HG02852 (cell line): ENCODE data around the gene ZMIZ2.

Experiments
- ATAC-seq: cut with Tn5 transposase; IDR thresholded peaks from one replicate; pipeline ENCODE4 v1.9.1; 2021; ENCODE audit warnings: mild to moderate bottlenecking, moderate library complexity; ENCODE audit not compliant: unreplicated experiment

Gene ZMIZ2

DNA sequence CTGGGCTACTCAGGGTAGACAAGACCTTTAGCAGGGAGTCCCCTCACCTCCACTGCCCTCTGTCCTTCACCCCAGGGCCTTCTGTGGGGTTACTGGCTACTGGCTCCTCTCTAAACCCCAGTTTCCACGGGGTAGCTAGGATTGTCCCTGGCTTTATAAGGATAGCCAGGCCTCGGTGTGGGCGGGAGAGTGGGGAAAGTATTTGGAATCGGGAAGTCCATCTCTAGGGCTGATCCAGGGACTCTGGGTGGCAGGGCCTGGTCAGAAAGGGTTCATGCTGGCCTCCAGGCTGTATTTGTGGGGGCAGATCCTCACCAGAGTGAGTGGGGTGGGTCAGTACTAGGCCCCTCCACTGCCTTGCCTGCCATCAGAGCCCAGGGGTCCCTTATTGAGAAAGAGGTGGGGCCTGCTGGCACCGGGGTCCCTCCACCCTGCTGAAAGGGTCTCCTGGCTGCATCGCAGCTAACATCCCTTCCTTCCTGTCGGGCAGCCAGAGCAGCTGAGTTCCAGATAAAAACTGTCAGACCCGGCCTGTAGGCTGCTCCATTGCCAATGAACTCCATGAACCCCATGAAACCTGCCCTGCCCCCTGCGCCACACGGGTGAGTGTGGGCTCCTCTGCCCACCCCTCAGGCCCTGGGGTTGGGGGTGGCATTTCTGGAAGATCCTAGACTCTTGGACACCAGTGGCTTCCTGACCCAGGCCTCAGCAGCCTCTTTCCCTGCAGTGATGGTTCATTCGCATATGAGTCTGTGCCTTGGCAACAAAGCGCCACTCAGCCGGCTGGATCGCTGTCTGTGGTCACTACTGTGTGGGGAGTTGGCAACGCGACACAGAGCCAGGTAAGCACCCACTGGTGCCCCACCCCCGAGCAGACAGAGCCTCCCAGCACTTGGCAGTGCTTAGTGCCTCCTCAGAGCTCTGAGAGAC, 7.3 kb downstream of the ZMIZ2 start:
- ATAC-seq = no peak

GRCh38 chr7:44756904-44757303, 8.3 kb downstream of the ZMIZ2 start:
- no peak for ATAC-seq

GRCh38 chr7:44757311-44757710, 8.7 kb downstream of the ZMIZ2 start:
- ATAC-seq = no peak

DNA sequence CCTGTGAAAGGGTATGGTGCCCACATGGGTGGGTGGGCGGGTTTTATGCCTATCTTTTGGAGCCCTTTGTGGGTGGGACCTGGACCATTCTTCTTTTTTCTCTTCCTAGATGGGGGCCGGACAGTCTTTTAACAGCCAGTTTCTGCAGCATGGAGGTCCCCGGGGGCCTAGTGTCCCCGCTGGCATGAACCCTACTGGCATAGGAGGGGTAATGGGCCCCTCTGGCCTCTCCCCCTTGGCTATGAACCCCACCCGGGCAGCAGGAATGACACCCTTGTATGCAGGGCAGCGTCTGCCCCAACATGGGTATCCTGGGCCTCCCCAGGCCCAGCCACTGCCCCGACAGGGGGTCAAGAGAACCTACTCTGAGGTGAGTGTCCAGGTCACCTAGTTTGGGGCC, 9.1 kb downstream of the ZMIZ2 start:
- ATAC-seq = no peak

DNA sequence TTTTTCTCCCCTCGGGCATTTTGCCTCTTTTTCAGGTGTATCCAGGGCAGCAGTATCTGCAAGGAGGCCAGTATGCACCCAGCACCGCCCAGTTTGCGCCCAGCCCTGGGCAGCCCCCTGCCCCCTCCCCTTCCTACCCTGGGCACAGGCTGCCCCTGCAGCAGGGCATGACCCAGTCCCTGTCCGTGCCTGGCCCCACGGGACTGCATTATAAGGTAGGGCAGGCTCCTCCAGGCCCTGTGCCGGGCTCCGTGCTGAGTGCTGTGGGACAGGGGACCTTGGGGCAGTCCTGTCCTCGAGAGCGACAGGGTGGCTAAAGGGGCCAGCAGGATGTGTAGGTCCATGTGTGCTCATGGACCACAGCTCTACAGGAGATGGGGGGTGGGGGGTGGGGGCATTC, 10.6 kb downstream of the ZMIZ2 start:
- ATAC-seq = no peak

- ATAC-seq = no peak
Observed at GRCh38 chr7:44760034-44760580, 11.5 kb downstream of the ZMIZ2 start.

GRCh38 chr7:44761207-44762161, 12.8 kb downstream of the ZMIZ2 start:
- ATAC-seq = no peak

GRCh38 chr7:44762300-44762699, 13.7 kb downstream of the ZMIZ2 start:
- no peak for ATAC-seq

GRCh38 chr7:44762726-44763522, 14.3 kb downstream of the ZMIZ2 start:
- no peak for ATAC-seq

DNA sequence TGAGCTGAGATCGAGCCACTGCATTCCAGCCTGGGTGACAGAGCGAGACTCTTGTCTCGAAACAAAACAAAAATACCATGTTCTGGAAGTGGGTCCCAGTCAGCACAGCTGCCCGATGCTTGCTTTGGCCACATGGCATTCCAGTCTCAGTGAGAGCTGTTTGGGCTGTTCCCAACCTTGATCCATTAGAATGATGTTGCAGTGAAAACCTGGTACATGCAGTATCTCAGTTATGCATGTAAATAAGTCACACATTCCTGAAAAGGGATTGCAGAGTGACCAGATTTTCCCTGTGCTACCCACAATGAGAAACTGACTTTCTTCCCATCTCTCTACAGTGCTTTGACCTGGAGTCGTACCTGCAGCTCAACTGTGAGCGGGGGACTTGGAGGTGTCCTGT, 15.4 kb downstream of the ZMIZ2 start:
- ATAC-seq = no peak

- no peak for ATAC-seq
Observed at GRCh38 chr7:44764665-44765578, 16.3 kb downstream of the ZMIZ2 start.

DNA sequence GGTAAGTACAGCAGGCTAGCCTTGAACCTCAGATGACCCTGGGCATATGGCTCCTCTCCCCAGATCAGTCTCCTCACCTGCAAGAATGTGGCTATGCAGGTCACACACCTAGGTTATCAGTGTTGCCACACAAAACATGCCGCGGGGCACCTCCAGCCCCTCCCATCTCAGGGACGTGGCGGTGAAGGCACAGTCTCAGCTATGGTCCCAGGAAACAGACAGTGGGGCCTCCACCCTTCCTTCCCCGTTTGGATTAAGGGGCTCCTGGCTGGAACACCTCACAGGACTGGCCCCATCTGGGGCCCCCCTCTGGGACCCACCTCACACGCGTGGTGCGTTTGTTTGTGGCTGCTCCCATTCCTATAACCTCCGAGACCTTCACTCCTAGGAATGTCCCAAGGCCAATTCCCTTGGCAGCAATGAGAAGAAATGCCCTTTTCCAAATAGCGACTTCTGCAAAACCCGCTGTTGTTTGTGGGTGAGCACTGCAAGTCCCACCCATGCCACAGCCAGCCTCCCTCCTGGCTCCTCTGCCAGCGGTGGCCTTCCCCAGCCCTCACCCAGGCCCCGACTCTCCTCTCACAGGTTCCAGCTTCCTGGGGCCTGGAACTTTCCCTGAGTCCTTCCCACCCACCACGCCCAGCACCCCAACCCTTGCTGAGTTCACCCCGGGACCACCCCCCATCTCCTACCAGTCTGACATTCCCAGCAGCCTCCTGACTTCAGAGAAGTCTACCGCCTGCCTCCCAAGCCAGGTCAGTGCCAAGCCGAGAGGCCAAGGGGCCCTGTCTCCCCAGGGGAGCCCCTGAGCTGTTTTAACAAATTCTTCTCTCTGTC, 17.1 kb downstream of the ZMIZ2 start:
- ATAC-seq = no peak

DNA sequence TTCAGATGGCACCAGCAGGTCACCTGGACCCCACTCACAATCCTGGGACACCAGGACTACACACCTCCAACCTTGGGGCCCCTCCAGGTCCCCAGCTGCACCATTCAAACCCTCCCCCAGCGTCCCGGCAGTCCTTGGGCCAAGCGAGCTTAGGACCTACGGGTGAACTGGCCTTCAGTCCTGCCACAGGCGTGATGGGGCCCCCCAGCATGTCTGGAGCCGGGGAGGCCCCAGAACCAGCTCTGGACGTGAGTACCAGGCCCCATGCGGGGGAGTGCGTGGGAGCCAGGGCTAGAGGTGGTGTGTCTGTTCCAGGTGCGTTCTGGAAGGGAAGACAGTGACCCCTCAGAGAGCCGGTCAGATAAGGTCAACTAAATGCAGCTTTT, 17.8 kb downstream of the ZMIZ2 start:
- ATAC-seq = no peak

DNA sequence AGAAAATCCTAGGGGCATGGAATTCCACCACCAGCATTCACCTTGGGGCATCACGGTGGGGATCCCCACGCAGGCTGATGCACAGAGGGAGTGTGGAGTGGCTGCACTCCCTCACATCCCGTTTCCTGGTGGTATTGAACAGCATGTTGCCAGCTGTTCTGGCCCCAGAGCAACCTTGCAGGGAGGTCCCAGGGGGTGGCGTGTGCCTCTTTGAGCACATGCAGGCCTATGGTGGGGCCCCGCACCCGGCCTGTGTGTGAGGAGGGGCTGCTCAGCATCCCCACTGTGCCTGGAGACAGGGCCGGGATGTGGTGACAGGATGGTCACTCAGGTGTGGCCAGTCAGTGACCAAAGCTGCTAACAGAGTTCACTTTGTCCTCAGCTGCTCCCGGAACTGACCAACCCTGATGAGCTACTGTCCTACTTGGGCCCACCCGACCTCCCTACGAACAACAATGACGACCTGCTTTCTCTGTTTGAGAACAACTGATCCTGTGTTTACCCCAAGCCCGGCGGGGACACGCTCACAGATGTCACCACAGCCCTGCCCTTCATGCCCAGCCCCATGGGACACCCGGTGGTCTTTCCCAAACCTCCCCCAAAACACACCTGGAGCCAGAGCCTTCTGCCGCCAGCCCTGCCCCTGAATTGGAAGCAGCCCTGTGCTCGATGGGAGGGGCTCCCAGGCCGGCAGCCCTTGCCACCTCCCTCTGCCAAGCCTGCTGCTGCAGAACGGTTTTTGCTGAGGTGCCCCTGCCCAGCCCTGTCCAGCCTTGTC, 18.7 kb downstream of the ZMIZ2 start:
- no peak for ATAC-seq

- ATAC-seq = peak; percentile 51
Observed at GRCh38 chr7:44767912-44768627, 19.4 kb downstream of the ZMIZ2 start.

GRCh38 chr7:44768628-44769371, 20.2 kb downstream of the ZMIZ2 start:
- ATAC-seq = no peak

GRCh38 chr7:44769376-44769775, 20.7 kb downstream of the ZMIZ2 start:
- ATAC-seq = no peak
